ENCODE results near the gene CAPRIN1.

DNA sequence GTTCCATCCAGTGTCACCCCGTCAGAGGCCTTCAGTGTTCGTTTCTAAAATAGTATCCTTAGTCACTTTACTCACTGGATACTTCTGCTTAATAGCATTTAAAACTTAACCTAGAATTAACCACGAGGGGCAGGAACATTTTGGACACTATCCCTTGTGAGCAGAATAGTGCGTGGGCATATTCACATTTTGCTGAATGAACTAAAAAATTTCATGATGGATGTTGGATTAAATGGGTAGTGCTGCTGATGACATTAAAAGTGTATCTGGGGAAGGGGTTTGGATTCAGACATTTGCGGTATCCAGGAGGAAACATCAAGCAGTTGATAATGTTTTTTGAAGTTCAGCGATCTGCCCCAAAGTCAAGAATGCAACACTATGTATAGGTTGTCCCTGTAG, 53.1 kb downstream of the CAPRIN1 start:
- TF ChIP-seq SIN3A (IDR thresholded peaks at IDR 0.05; ENCODE audit: borderline replicate concordance, insufficient read depth, low read length) (no peak), POLR2AphosphoS5 (IDR thresholded peaks at IDR 0.05; ENCODE audit: low read depth, low read length) (no peak; the same call in 1 of the 2 replicates)

All from PFSK-1 (cell line).